GM19468 (cell line): ENCODE data around the gene OTUB2.

Experiments used
- ATAC-seq: cut with Tn5 transposase; IDR thresholded peaks from one replicate; pipeline ENCODE4 v1.9.1; 2021; ENCODE audit warnings: mild to moderate bottlenecking, moderate library complexity, moderate number of reproducible peaks; ENCODE audit not compliant: unreplicated experiment; ENCODE audit errors: extremely low read depth

Gene OTUB2

DNA sequence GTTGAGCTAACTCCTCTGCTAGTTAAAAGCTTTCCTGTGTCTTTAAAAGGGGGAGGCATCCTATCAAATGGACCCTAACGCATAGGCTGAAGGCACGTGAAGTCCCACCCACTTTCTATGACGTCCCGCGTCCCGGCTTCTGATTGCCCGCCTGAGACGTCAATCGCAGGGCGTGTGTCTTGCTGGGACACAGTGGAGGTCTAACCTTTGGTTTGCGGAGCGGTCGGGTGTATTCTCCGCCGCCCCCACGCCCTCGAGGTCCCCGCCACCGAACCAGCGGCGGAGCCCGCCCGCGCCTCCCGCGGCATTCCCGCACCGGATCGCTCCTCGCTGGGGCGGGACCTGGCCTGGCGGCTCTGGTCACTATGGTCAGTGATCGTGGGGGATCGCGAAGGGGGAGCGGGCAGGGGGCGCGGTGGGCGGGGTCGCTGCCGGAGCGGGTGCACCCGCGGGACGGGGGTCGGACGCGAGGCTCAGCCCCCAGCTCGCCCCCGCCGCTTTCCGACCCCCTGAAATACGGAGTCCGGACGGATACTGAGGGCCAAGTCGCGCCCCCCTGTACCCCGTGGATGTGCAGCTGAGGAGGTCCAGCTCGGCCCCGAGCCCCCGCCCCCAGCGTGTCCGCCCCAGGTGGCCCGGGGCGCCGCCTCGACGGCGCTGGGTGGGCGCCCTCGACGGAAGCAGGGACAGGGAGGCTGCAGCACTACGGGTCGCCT, at the start of gene OTUB2:
TSS of gene OTUB2 (plus strand) at position 168 of the 716 bp plus-strand sequence. CDS start at position 366, 198 bp downstream.
- ATAC-seq: peak; percentile 93

DNA sequence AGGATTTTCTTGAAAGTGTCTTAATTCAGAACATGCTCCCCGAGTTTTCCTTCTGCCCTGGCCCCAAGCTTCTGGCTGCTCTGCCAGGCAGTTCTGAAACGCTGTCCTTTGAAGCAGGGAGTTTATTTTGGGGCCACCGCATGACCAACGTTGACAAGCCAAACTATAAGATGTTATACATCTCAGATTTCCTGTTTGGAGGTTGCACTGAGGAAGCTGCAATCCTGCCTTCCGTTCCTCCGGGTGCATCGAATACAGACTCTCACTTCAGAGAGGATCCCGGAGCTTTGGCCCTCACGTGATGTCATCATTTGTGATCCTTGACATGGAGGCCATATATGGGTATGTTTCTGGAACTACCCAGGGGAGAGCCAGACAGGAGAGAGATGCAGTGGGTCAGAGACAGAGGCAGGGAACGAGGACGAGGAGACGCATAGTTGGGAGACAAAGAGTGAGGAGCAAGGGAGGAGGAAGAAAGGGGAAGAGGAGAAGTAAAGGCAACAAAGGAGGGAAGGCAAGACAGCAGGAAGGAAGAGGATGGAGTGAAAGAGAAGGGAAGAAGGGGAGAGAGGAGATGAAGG, 49.6 kb upstream of the OTUB2 start, which contains the start of gene ASB2:
TSS of gene ASB2 (minus strand) at position 94 of the 581 bp plus-strand sequence. CDS start 12,031 bp downstream, outside the sequence.
- no peak for ATAC-seq

DNA sequence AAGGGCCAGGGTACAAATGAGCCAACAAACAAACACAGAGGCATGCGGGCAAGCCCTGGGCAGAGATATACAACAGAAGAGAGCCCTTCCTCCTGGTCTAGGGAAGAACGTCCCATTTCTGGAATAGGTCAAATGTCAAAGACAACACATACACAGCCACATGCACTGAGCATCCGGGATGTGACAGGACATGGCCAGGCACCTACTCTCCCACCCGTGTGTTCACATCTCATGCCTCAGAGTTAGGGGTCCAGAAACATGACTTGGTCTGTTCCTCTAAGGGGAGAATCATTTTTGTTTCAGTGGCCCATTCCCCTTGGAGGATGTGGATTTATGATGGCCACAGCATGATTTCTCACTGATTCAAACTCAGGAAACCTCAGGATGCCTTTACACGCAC, 49.0 kb upstream of the OTUB2 start:
- ATAC-seq: no peak

DNA sequence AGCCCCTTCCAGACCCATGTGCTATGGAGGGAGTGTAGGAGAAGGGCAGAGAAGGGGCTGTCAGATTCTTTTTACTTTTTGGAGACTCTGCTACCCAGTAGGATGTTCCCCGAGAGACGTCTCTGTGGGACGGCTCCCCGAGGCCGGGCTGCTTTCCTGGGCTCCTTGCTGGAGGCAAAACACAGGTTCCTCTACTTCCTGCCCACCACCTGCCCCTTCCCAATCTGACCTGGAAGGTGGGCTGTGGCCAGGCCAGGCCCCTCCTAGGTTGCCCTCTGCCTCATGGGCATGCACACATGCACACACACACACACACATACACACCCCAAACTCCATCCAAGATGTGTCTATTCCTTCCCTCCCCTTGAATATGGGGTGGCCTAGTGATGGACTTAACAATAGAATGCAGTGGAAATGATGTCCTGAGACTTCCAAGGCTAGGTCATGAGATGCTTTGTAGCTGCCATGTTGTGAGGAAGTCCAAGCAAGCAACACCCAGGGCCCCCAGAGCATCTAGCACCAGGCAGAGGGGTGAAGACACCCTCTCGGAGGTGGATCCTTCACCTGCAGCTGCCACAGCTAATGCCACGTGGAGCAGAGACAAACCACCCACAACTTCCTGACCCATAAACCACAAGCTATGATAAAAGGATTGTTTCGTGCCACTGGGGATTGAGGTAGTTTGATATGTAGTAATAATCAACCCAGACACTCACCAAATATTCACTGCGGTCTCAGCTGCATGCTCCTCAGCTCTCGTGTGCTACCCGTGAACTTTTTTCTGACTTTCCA, 48.2 kb upstream of the OTUB2 start:
- peak; percentile 48 for ATAC-seq

DNA sequence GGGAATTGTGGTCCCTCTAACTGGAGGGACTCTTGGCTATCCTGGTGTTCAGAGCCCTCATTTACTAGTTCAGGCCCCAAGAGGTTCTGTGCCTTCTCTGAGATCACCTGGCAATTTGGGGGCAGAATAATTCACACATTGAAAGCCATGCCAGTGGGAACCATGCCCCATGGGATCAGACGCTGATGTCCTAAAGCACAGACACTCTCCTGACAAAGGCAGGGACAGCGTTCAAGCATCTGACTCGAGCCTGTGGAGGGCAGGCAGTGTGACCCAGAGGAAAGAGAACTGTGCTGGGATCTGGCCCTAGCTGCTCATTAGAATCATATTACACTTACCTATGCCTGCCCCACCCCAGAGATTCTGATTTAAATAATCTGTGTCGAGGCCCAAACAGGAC, 47.4 kb upstream of the OTUB2 start:
- ATAC-seq: no peak

DNA sequence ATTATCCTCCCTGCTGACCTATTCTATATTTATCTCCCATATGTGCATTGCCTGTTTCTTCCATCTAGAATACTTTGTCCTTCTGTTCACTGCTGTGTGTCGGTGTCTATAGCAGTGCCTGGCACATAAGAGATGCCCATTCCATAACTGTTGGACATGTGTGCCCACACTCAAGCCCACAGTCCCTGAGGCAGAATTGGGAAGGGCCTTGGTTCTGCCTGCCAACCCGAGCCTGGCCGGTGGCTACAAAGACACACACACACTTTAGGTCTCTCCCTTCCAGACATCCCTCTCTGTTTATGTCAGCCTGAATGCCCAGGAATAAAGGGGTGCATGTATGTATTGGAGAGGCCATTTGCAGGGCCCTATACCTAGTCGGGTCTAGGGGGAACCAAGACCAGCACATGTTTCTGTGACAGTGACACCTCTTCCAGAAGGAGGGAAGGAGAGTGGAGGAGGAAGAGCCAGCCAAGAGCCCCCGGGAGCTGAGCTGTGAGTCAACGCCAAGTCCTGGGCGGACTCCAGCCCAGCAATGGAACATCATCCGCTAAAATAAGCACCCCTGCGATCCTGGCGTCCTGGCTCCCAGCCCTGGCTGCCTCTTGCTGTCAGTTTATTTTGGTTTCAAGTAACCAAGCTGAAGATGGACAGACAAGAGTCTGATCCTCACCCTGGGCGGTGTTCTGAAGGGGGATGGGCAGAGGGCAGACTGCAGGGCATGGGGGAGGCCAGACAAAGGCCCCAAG, 45.5 kb upstream of the OTUB2 start:
- ATAC-seq: no peak

DNA sequence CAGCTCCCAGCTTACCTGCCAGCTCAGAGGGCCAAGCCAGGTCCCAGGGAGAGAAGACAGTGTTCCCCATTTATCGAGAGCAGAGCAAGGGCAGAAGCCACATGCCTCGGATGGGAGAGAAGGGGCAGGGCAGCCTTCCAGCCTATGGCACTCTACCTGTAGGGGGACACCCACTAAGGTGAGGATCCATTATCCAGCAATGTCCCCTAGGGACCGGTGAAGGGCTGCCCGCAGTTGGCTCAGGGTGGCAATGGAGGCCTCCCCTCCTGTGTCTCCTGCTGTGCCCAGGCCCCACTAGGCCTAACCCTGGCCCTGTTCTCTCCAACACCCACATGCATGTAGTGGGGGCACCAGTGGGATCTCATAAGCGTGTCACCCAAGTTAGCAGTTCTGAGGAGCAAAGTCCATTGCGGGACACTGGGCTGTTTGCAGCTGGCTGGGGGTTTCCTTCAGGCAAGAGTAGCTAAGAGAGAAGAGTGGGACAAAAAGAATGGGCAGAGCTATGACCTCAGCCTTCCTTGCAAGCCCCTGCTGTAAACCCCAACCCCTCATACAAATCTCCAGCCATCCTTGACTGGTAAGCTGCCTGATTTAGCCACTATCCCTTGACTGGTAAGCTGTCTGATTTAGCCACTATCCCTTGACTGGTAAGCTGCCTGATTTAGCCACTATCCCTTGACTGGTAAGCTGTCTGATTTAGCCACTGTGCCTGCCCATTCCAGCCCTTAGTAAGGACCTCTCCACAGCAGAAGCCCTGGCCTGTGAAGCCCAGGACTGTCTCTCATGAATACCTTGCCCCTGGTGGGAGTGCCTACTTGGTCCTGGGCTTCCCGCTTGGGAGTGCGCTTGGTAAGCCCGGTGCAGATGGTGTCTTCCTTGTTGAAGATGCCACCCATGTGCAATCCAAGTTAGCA, 44.6 kb upstream of the OTUB2 start:
- no peak for ATAC-seq

DNA sequence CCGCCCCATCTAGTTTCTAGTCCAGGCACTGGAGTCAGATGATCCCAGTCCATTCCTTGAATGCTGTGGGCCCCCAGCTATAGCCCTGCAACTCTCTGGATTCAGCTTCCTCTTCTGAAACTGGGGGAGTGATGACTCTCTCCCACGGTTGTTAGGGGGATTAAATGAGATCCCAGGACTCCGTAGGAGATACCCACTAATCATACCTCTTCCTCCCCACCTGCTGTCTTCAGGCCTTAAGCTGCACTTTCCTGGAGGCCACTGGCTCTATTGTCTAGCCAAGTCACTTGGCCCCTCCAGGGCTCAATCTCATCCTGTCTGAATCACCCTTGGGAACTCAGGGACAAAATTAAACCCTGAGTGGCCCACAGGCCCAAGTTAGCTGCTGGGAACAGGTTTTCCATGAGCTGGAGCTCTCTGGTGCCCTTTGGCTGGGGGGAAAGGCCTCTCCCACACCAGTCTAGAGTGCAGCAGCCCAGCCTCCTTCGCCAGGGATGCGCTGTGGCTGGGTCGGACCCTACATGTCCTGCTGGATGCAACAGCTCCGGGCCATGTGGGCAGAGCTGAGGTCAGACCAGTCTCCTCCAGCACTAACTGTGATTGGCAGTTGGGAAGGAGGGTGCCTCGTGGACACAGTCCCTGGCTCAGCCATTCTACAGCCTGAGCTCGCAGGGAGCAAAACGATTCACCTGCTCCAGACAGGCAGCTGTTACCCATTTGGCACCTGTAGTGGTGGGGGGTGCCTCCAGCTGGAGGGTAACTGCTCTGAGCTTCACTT, 43.7 kb upstream of the OTUB2 start:
- ATAC-seq: no peak

DNA sequence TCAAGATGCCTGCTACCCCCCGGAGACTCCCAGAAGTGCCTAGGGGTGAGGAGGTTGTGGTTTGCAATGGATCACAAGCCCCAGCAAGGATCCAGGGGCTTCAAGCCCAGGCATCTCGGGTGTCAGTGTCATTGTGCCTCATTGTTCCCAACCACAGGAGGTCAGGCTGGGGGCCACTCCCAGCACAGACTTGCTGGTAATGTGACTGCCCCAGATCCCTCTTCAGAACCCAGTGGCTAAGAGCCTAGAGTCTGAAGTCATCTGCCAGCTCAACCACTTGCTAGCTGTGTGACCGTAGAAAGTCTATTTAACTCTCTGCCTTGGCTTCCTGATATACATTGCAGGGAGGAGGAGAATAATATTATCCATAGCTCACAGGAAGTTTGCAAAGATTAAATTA, 42.1 kb upstream of the OTUB2 start:
- ATAC-seq: no peak

DNA sequence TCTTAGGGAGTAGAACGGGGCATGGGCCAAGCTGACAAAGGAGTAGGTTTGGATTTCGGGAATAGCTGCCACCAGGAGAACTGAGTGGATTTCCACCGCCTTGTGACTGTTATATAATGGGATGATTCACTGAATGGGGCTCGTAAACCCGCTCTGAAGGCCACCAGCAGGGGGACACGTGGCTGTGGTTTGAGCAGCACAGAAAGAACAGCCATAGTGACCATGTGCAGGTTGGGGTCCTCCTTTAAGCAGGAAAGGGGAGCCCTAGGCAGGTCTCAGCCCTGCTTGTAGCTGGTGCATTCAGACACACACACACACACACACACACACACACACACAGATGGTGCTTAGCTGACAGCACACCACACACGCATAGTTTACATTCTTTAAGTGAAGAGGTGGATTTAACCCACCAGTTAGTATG, 41.1 kb upstream of the OTUB2 start:
- no peak for ATAC-seq

DNA sequence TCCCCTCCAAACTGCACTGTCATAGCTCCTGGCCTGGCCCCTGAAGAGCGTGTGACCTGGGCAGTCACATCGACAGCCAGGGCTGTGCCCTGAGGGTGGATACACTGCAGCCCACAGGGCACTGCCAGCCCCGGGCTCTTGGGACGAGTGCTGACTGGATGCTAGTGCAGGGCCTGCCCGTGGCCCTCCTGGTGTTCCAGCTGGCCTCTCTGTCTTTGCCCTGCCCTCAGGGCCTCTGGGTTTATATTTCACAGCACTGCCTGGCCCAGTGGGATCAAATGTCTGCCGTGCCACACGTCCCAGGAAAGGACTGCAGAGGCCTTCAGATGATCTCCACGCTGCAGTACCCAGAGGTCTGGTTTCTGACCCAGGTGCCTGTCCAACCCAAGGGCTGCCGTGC, 39.2 kb upstream of the OTUB2 start:
- no peak for ATAC-seq

DNA sequence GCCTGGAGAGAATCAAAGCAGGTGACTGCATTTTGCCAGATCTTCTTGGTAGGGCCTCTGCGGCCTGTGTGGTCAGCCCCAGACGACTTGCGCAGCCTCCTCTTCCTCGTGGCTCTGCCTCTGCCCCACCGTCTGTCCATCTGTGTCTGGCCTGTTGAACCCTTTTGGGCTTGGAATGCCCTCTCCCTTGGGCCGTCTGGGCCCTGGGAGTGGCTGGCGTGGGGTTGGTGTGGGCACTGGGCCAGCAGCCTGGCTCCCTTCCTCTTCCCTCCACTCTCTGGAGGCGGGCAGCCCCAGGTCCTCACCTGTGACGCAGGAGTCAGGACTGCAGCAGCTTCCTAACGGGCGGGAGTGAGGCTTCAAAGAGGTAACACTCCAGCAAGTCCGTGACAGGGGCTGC, 38.8 kb upstream of the OTUB2 start:
- no peak for ATAC-seq

DNA sequence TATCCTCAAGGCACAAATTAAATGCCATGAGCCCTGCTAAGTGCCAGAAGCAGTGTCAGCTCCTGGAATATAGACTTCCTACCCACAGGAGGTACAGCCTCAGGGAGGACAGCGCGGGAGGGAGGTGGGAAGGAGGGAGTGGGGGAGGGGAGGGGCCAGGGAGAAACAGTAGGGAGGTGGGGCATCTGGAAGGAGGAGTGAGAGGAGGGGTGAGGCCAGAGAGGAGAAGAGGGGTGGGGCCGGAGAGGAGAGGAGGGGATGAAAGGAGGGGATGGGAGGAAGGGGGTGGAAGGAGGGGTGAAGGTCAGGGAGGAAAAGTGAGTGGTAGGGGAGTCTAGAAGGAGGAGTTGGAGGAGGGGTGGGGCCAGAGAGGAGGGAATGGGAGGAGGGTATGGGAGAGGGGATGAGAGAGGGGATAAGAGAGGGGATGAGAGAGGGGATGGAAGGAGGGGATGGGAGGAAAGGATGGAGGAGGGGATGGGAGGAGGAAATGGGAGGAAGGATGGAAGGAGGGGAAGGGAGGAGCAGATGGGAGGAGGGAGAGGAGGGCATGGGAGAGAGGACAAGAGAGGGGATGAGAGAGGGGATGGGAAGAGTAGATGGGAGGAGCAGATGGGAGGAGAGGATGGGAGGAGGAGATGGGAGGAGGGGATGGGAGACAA, 38.2 kb upstream of the OTUB2 start:
- no peak for ATAC-seq

DNA sequence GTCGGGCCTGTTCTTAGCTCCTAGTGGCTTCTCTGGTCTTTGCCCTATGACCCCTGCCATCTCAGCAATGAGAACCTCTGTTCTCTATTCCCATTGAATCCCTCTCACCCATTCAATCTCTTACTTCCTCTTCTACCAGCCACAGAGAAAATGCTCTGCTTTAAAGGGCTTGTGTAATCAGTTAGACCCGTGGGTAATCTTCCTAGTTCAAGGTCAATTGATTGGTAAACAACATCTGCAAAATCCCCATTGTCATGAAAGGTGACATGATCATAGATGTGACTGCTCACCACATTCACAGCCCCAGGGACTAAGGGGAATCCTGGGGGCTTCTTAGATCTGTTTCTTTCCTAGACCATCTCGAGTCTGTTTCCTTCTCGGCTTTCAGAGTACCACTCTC, 36.2 kb upstream of the OTUB2 start:
- ATAC-seq: no peak

DNA sequence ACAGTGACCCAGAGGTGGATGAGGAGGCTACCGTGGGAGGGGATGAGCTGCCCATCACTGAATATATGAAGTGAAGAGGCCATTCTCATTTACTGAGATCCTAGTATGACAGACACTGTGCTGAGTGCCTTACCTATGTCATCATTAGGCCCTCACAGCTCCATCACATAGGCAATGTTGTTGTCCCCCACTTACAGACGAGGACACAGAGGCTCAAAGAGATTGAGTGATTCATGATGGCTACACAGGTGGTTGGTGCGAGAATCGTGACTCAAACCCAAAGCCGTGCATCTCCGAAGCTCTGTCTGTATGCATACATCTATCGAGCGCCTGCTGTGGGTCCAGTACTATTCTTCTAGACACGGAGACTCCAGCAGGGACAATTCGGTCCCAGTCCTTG, 34.9 kb upstream of the OTUB2 start:
- ATAC-seq: no peak

DNA sequence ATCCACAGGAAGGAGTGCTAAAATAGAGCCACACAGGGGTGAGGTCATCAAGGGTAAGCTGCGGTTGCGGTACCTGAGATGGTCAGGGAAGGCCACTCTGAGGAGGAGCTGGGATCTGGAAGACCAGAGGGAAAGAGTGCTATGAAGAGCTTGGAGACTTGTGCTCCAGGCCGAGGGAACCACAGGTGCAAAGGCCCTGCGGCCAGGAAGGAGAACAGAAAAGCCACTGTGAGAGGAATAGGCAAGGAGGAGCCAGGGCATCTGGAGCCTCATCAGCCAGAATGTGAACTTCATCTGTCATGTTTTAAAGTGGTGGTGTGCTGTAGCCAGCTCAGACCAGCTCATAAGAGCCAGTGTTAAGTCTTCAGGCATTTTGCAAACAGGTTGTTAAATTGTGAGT, 34.5 kb upstream of the OTUB2 start:
- ATAC-seq: no peak

DNA sequence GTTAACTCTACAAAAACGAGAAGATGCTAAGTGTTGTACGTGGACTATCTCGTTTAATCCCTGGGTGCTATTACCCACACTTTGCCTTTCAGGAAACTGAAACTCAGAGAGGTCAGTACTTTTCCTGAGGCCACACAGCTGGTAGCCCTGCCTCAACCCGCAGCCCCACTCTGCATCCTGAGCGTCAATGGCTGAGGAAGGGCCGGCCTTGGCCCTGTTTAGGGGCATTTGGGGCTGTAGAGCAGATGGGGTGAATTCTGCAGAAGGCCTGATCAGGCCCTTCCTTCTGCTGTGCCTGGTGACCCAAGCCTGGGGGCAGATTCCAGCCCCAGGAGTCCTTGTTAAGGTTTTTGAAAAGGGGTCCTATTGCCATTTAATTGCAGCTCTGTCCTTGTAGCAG, 32.8 kb upstream of the OTUB2 start:
- no peak for ATAC-seq
